Astrocyte (in vitro differentiated cells and primary cell): ENCODE data around the gene TNFSF13. TPM values are rescaled to one million over a fixed set of nuclear protein-coding genes. Genes with fewer than 3 reads are reported as not detected.

Experiments
- DNase-seq: peaks from one replicate; pipeline ENCODE4 v3.0.0-alpha.2; 2010; ENCODE audit warnings: low read depth
- FAIRE-seq: peaks from 2 replicates; lab custom pipeline; 2011; peaks lifted over from hg19 to GRCh38; lab: Jason Lieb, UNC
- H2AFZ ChIP-seq: 2 replicates; pipeline ENCODE4 v1.6.0; 2012; ENCODE audit warnings: low read depth, low read length, inconsistent platforms
- H3K27ac ChIP-seq: 2 replicates; pipeline ENCODE4 v1.5.1; 2011; ENCODE audit warnings: low read depth, low read length, inconsistent platforms
- H3K27me3 ChIP-seq: 2 replicates; pipeline ENCODE4 v1.6.0; 2011; ENCODE audit warnings: low read length, inconsistent platforms; ENCODE audit not compliant: insufficient read depth
- H3K36me3 ChIP-seq: 2 replicates; pipeline ENCODE4 v1.5.1; 2011; ENCODE audit warnings: low read length, inconsistent platforms; ENCODE audit not compliant: insufficient read depth
- H3K4me1 ChIP-seq: 2 replicates; pipeline ENCODE4 v1.5.1; 2011; ENCODE audit warnings: low read length, inconsistent platforms; ENCODE audit not compliant: insufficient read depth
- H3K4me2 ChIP-seq: 2 replicates; pipeline ENCODE4 v1.6.0; 2012; ENCODE audit warnings: low read length, inconsistent platforms
- H3K4me3 ChIP-seq: 2 replicates; pipeline ENCODE4 v1.5.1; 2011; ENCODE audit warnings: low read depth, mild to moderate bottlenecking, low read length, inconsistent platforms; ENCODE audit not compliant: insufficient read depth
- H3K79me2 ChIP-seq: 2 replicates; pipeline ENCODE4 v1.6.0; 2012; ENCODE audit warnings: mild to moderate bottlenecking, low read length, inconsistent platforms; ENCODE audit not compliant: insufficient read depth
- H3K9ac ChIP-seq: 2 replicates; pipeline ENCODE4 v1.6.0; 2012; ENCODE audit warnings: mild to moderate bottlenecking, low read length, inconsistent platforms
- H3K9me3 ChIP-seq: 2 replicates; pipeline ENCODE4 v1.5.1; 2012; ENCODE audit warnings: low read depth, mild to moderate bottlenecking, low read length, inconsistent platforms; ENCODE audit not compliant: insufficient read depth
- H4K20me1 ChIP-seq: 2 replicates; pipeline ENCODE4 v1.6.0; 2012; ENCODE audit warnings: low read length, inconsistent platforms; ENCODE audit not compliant: insufficient read depth
- H3K27ac Mint-ChIP-seq: one replicate; pipeline ENCODE4 v1.8.0; 2021; ENCODE audit warnings: mild to moderate bottlenecking, mixed read lengths; ENCODE audit not compliant: unreplicated experiment
- H3K27me3 Mint-ChIP-seq: one replicate; pipeline ENCODE4 v1.8.0; 2021; ENCODE audit warnings: low read depth, mixed read lengths; ENCODE audit not compliant: unreplicated experiment
- H3K36me3 Mint-ChIP-seq: one replicate; pipeline ENCODE4 v1.8.0; 2021; ENCODE audit warnings: low read depth, mixed read lengths; ENCODE audit not compliant: unreplicated experiment
- H3K4me1 Mint-ChIP-seq: one replicate; pipeline ENCODE4 v1.8.0; 2021; ENCODE audit warnings: low read depth, mixed read lengths; ENCODE audit not compliant: unreplicated experiment
- H3K4me3 Mint-ChIP-seq: one replicate; pipeline ENCODE4 v1.8.0; 2021; ENCODE audit warnings: mild to moderate bottlenecking, moderate library complexity, mixed read lengths; ENCODE audit not compliant: unreplicated experiment
- H3K9me3 Mint-ChIP-seq: one replicate; pipeline ENCODE4 v1.8.0; 2021; ENCODE audit warnings: mild to moderate bottlenecking, mixed read lengths; ENCODE audit not compliant: unreplicated experiment
- EZH2 ChIP-seq: IDR thresholded peaks from 2 replicates; pipeline ENCODE4 v1.6.1; 2012; ENCODE audit warnings: mild to moderate bottlenecking, low read length, inconsistent platforms; ENCODE audit not compliant: insufficient read depth
- total RNA-seq: library from RNA; stranded (reverse); gene quantifications from 2 replicates; pipeline ENCODE4 v1.2.1, GENCODE V29; 2021
- TF ChIP-seq, protein P1 (sequence below): IDR thresholded peaks from 2 replicates; pipeline ENCODE4 v1.5.1; 2011; ENCODE audit warnings: low read depth, mild to moderate bottlenecking, inconsistent platforms, low read length, moderate library complexity; ENCODE audit not compliant: insufficient read depth

Gene TNFSF13
- total RNA-seq, 1 donor from 2014 or later: 0.93 TPM

DNA sequence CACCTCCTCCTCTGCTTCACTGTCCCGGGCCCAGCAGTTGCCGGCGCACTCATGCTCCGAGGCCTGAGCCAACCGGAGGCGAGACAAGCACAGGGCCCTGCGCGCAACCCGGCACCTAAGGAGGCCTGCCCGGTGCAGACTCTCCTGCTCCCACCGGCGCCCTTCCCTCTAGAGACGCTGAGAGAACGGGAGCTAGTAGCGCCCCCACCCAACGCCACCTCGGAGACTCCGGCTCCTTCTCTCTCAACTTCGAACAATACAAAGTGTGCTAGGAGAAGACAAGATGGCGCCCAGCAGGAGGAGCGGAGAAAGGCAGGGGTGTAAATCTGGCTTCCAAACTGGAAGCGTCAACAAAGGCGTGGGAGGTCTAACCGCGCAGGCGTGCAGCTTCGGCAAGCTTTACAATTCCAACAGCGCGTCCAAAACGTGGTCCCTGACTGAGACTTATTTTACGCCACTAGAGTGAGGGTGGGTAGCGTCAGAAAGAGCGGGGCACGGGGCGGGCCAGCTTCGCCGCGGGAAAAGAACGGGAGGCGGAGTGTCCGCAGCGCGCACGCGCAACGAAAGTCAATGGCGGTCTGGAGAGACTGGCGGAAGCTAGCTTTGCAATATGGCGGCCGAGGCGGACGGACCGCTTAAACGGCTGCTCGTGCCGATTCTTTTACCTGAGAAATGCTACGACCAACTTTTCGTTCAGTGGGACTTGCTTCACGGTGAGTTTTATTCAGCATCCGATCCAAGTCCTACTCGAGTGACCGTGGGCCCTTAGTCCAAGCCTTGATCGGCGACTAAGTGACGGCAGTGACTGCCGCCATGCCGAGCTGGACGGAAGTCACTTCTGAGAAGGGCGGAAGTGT, 24.9 kb downstream of the TNFSF13 start, which contains the start of gene MPDU1:
Gene MPDU1 (plus strand): TSS at position 600 of the 857 bp plus-strand sequence. CDS start 11 bp downstream, at position 611.
- FAIRE-seq: peak; percentile 71
- Histone ChIP-seq H3K9ac (peak within 1 kb of the TSS; percentile 95), H3K27ac (peak within 1 kb of the TSS; percentile 98), H3K9me3 (no peaks in the 10 kb centered on the region), H3K36me3 (peaks cover 6% of the 10 kb centered on the region), H3K4me1 (peaks cover 48% of the 10 kb centered on the region), H3K27me3 (no peaks in the 10 kb centered on the region), H3K4me3 (peak within 1 kb of the TSS; percentile 80), H4K20me1 (peaks cover 34% of the 10 kb centered on the region), H2AFZ (peak within 1 kb of the TSS; percentile 85), H3K4me2 (peak within 1 kb of the TSS; percentile 97), H3K79me2 (peaks cover 55% of the 10 kb centered on the region)
- Mint-ChIP-seq H3K27ac (peak within 1 kb of the TSS; percentile 100), H3K27me3 (no peaks in the 10 kb centered on the region), H3K36me3 (peaks cover 25% of the 10 kb centered on the region), H3K9me3 (no peaks in the 10 kb centered on the region), H3K4me1 (peaks cover 48% of the 10 kb centered on the region), H3K4me3 (peak within 1 kb of the TSS; percentile 91)
- DNase-seq: peak; percentile 94
- no peak for TF ChIP-seq EZH2
- TF ChIP-seq, protein P1, sequence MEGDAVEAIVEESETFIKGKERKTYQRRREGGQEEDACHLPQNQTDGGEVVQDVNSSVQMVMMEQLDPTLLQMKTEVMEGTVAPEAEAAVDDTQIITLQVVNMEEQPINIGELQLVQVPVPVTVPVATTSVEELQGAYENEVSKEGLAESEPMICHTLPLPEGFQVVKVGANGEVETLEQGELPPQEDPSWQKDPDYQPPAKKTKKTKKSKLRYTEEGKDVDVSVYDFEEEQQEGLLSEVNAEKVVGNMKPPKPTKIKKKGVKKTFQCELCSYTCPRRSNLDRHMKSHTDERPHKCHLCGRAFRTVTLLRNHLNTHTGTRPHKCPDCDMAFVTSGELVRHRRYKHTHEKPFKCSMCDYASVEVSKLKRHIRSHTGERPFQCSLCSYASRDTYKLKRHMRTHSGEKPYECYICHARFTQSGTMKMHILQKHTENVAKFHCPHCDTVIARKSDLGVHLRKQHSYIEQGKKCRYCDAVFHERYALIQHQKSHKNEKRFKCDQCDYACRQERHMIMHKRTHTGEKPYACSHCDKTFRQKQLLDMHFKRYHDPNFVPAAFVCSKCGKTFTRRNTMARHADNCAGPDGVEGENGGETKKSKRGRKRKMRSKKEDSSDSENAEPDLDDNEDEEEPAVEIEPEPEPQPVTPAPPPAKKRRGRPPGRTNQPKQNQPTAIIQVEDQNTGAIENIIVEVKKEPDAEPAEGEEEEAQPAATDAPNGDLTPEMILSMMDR: no peak

GRCh38 chr17:7586673-7587419, 28.3 kb downstream of the TNFSF13 start:
- Histone ChIP-seq H2AFZ (no peak overlapping the region), H3K4me1 (peaks cover 63% of the 10 kb centered on the region), H4K20me1 (peaks cover 32% of the 10 kb centered on the region), H3K9ac (peak overlapping the region; percentile 44), H3K27me3 (no peaks in the 10 kb centered on the region), H3K4me3 (peak overlapping the region; percentile 34), H3K27ac (peak overlapping the region; percentile 60), H3K36me3 (peaks cover 3% of the 10 kb centered on the region), H3K4me2 (peak overlapping the region; percentile 81), H3K9me3 (no peaks in the 10 kb centered on the region), H3K79me2 (peaks cover 59% of the 10 kb centered on the region)
- TF ChIP-seq, protein P1: no peak
- TF ChIP-seq EZH2: no peak
- no peaks in the 10 kb centered on the region for H3K27me3 Mint-ChIP-seq
- FAIRE-seq: no peak
- peak overlapping the region; percentile 75 for H3K4me3 Mint-ChIP-seq
- peaks cover 12% of the 10 kb centered on the region for H3K36me3 Mint-ChIP-seq
- no peaks in the 10 kb centered on the region for H3K9me3 Mint-ChIP-seq
- no peak for DNase-seq
- H3K27ac Mint-ChIP-seq: peak overlapping the region; percentile 94
- H3K4me1 Mint-ChIP-seq: peaks cover 47% of the 10 kb centered on the region
